Neuronal stem cell (in vitro differentiated cells): Measurements from ENCODE around the gene PLD2.

Experiments
- DNase-seq: peaks from one replicate; pipeline ENCODE4 v3.0.0-alpha.2; 2013; ENCODE audit warnings: low spot score
- H2AFZ ChIP-seq: one replicate; pipeline ENCODE4 v1.6.1; 2013; ENCODE audit warnings: mild to moderate bottlenecking, low read length, inconsistent platforms
- H2AK5ac ChIP-seq: 2 replicates; pipeline ENCODE4 v1.6.1; 2013; ENCODE audit warnings: low read depth, mild to moderate bottlenecking, inconsistent platforms, low read length, moderate library complexity, mixed read lengths
- H2BK120ac ChIP-seq: 2 replicates; pipeline ENCODE4 v1.6.1; 2013; ENCODE audit warnings: low read depth, mild to moderate bottlenecking, inconsistent platforms, low read length, moderate library complexity, mixed read lengths
- H2BK12ac ChIP-seq: one replicate; pipeline ENCODE4 v1.6.1; 2013; ENCODE audit warnings: low read length, inconsistent platforms
- H2BK15ac ChIP-seq: 2 replicates; pipeline ENCODE4 v1.6.1; 2013; ENCODE audit warnings: mild to moderate bottlenecking, low read length, inconsistent platforms, mixed read lengths
- H2BK5ac ChIP-seq: one replicate; pipeline ENCODE4 v1.6.1; 2013; ENCODE audit warnings: inconsistent platforms, mild to moderate bottlenecking, low read length, moderate library complexity
- H3K14ac ChIP-seq: one replicate; pipeline ENCODE4 v1.6.1; 2013; ENCODE audit warnings: low read length, inconsistent platforms
- H3K18ac ChIP-seq: 2 replicates; pipeline ENCODE4 v1.6.1; 2013; ENCODE audit warnings: low read length, inconsistent platforms
- H3K23ac ChIP-seq: 2 replicates; pipeline ENCODE4 v1.6.1; 2013; ENCODE audit warnings: low read depth, mild to moderate bottlenecking, mixed read lengths, low read length, inconsistent platforms; ENCODE audit not compliant: poor library complexity
- H3K27ac ChIP-seq: replicated peaks from 3 replicates; pipeline ENCODE4 v1.5.1; 2013; ENCODE audit warnings: low read length, inconsistent platforms
- H3K27me3 ChIP-seq, 3 experiments: 2 replicates each; pipeline ENCODE4 v1.6.1; 2013; ENCODE audit warnings: low read length in 3 of 3, mild to moderate bottlenecking in 2 of 3, inconsistent platforms in 1 of 3, low read depth in 1 of 3, mixed read lengths in 1 of 3, moderate library complexity in 1 of 3; ENCODE audit not compliant: control insufficient read depth in 3 of 3, insufficient read depth in 3 of 3
- H3K36me3 ChIP-seq, 2 donors: replicated peaks in 1 of 2; 2 replicates each; pipeline ENCODE4 v1.6.1; 2013; ENCODE audit warnings: low read length in 2 of 2; ENCODE audit not compliant: control insufficient read depth in 2 of 2, insufficient read depth in 2 of 2
- H3K4ac ChIP-seq: 2 replicates; pipeline ENCODE4 v1.6.1; 2013; ENCODE audit warnings: inconsistent platforms, mild to moderate bottlenecking, low read length, moderate library complexity
- H3K4me1 ChIP-seq, 2 donors: 1 replicate in 1 of 2; 2 replicates in 1 of 2; pipeline ENCODE4 v1.6.1; 2013; ENCODE audit warnings: low read length in 2 of 2, low read depth in 1 of 2; ENCODE audit not compliant: control insufficient read depth in 2 of 2, insufficient read depth in 1 of 2
- H3K4me2 ChIP-seq: one replicate; pipeline ENCODE4 v1.6.1; 2013; ENCODE audit warnings: mild to moderate bottlenecking, low read length, inconsistent platforms; ENCODE audit not compliant: insufficient read depth, poor library complexity, severe bottlenecking
- H3K4me3 ChIP-seq, 2 donors: 2 replicates each; pipeline ENCODE4 v1.5.1; 2013; ENCODE audit warnings: low read length in 2 of 2, mild to moderate bottlenecking in 2 of 2, inconsistent platforms in 1 of 2, moderate library complexity in 1 of 2
- H3K79me1 ChIP-seq: one replicate; pipeline ENCODE4 v1.6.1; 2013; ENCODE audit warnings: low read depth, mild to moderate bottlenecking, inconsistent platforms, low read length, moderate library complexity
- H3K9ac ChIP-seq: one replicate; pipeline ENCODE4 v1.6.1; 2013; ENCODE audit warnings: mild to moderate bottlenecking, low read depth, low read length, inconsistent platforms; ENCODE audit not compliant: poor library complexity
- H3K9me3 ChIP-seq, 2 donors: replicated peaks in 1 of 2; 2 replicates each; pipeline versions ENCODE3 to v1.6.1; 2013; ENCODE audit warnings: low read length in 2 of 2, mild to moderate bottlenecking in 2 of 2, inconsistent platforms in 1 of 2, low read depth in 1 of 2, mixed read lengths in 1 of 2, moderate library complexity in 1 of 2; ENCODE audit not compliant: control insufficient read depth in 2 of 2, insufficient read depth in 1 of 2
- H4K8ac ChIP-seq: one replicate; pipeline ENCODE4 v1.6.1; 2013; ENCODE audit warnings: low read depth, mild to moderate bottlenecking, inconsistent platforms, low read length, moderate library complexity
- H4K91ac ChIP-seq: one replicate; pipeline ENCODE4 v1.6.1; 2013; ENCODE audit warnings: low read length, low read depth, mild to moderate bottlenecking, inconsistent platforms; ENCODE audit not compliant: poor library complexity
- WGBS, 2 donors: extraction: QIAGEN DNeasy Blood & Tissue Kit; methylation state at CpG; one replicate each; pipeline ENCODE4 v1.1.7; 2013; ENCODE audit warnings: missing lambda C conversion rate in 2 of 2, mixed read lengths in 1 of 2; ENCODE audit not compliant: insufficient read length in 2 of 2, insufficient replicate concordance in 1 of 2; ENCODE audit errors: extremely low coverage in 2 of 2; 5-methylcytosine and 5-hydroxymethylcytosine counted together

PLD2 gene

DNA sequence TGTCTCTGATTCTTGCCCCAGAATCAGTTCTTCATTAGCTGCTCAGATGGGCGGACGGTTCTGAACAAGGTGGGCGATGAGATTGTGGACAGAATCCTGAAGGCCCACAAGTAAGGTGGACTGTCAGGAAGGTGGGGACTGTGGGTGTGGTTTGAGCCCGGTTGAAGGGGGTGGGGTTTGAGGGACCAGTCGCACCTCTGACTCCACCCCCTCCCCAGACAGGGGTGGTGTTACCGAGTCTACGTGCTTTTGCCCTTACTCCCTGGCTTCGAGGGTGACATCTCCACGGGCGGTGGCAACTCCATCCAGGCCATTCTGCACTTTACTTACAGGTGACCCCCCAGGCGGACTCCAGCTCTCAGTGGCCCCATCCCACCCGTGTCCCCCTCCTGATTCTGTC lies 11.3 kb downstream of the PLD2 start:
- H3K4me2 ChIP-seq = no peak overlapping the region
- no peak for DNase-seq
- no peak overlapping the region for H2AFZ ChIP-seq
- no CpG with 5 or more reads among the region's 12 CpGs for WGBS, 2 donors
- H4K8ac ChIP-seq = no peak overlapping the region
- no peak overlapping the region for H3K4me3 ChIP-seq
- H3K9me3 ChIP-seq = peaks cover 0 to 1% of the 10 kb centered on the region in 2 donors
- H3K4ac ChIP-seq = no peak overlapping the region
- no peaks in the 10 kb centered on the region for H3K27me3 ChIP-seq
- peaks cover 38 to 73% of the 10 kb centered on the region in 2 donors for H3K36me3 ChIP-seq
- peaks cover 2% of the 10 kb centered on the region for H3K79me1 ChIP-seq
- H2BK120ac ChIP-seq = no peak overlapping the region
- no peak overlapping the region for H3K18ac ChIP-seq
- H2BK5ac ChIP-seq = no peak overlapping the region
- H3K9ac ChIP-seq = peak overlapping the region; percentile 30
- H3K4me1 ChIP-seq = no peaks in the 10 kb centered on the region
- no peak overlapping the region for H2AK5ac ChIP-seq
- H2BK15ac ChIP-seq = no peak overlapping the region
- no peak overlapping the region for H2BK12ac ChIP-seq
- H3K14ac ChIP-seq = no peak overlapping the region
- no peak overlapping the region for H3K27ac ChIP-seq
- H3K23ac ChIP-seq = no peak overlapping the region
- H4K91ac ChIP-seq = no peak overlapping the region

DNA sequence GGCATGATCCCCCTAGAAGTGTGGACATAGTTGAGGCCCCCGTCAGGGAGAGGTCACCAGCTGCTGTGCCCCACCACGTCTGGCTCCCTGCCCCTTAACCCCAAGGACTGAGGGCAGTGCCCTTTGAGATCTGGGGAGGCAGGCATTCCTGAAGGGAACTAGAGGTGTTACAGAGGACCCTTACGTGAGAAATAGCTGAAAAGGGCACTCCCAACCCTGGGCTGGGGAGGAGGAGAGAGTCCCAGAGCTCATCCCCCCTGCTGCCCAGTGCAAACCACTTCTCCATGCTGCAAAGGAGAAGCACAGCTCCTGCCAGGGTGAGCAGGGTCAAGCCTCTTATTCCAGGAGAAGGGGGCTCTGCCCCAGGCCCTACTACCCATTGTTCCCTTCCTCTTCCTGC lies 15.9 kb downstream of the PLD2 start:
- peaks cover 18 to 42% of the 10 kb centered on the region in 2 donors for H3K36me3 ChIP-seq
- no peak overlapping the region for H4K8ac ChIP-seq
- H2BK5ac ChIP-seq = peak overlapping the region; percentile 71
- H3K27me3 ChIP-seq = no peaks in the 10 kb centered on the region
- H3K14ac ChIP-seq = no peak overlapping the region
- H2BK15ac ChIP-seq = no peak overlapping the region
- H3K9me3 ChIP-seq = no peaks in the 10 kb centered on the region
- H3K4me2 ChIP-seq = no peak overlapping the region
- no peak overlapping the region for H2AFZ ChIP-seq
- peak overlapping the region; percentile 4 for H3K9ac ChIP-seq
- H3K4ac ChIP-seq = no peak overlapping the region
- H2BK120ac ChIP-seq = no peak overlapping the region
- peaks cover 0 to 3% of the 10 kb centered on the region in 2 donors for H3K4me1 ChIP-seq
- no peak overlapping the region for H2BK12ac ChIP-seq
- H3K79me1 ChIP-seq = no peaks in the 10 kb centered on the region
- H3K23ac ChIP-seq = no peak overlapping the region
- no CpG with 5 or more reads among the region's 3 CpGs for WGBS, 2 donors
- DNase-seq = no peak
- no peak overlapping the region for H3K27ac ChIP-seq
- no peak overlapping the region for H2AK5ac ChIP-seq
- no peak overlapping the region for H4K91ac ChIP-seq
- no peak overlapping the region for H3K18ac ChIP-seq
- no peak overlapping the region for H3K4me3 ChIP-seq

DNA sequence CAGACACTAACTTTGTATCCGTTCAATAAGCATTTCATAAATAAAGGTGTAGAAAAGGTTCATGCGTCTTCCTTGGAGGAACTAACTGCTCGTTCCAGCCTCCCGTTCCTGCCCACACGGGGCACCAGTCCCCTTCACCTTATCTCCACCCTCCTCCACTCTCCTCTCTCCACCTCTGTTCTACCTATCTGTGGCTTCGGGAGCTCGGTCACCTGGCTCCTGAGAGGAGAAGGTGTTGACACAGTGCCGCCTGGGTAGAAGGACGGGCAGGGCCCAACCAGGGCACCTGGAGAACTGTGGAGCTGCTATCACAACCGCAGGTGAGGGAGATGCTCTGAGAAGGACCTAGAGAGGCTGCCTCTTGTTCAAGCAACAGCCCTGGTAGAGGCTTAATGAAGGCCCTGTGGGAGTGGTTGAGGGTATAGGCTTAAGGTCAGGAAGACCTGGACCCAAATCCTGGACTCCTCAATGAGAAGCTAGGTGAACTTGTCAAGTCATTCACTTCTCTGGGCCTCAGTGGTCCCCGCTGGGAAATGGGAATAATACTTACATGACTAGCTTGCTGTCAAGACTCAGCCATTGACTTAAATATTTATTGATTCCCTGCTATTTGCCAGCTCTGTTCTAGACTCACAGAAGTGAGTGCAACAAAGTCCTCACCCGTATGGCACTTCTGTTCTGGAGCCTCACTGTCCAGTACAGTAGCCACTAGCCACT lies 16.6 kb downstream of the PLD2 start:
- DNase-seq = no peak
- no peak overlapping the region for H3K18ac ChIP-seq
- no peak overlapping the region for H2AFZ ChIP-seq
- no peak overlapping the region for H3K27ac ChIP-seq
- no peak overlapping the region for H4K8ac ChIP-seq
- H2BK15ac ChIP-seq = no peak overlapping the region
- no peak overlapping the region for H3K9ac ChIP-seq
- H3K9me3 ChIP-seq = no peaks in the 10 kb centered on the region
- H3K79me1 ChIP-seq = no peaks in the 10 kb centered on the region
- H2BK12ac ChIP-seq = no peak overlapping the region
- H3K23ac ChIP-seq = no peak overlapping the region
- no peak overlapping the region for H3K14ac ChIP-seq
- peak overlapping the region; percentile 71 for H2BK5ac ChIP-seq
- no peak overlapping the region for H3K4me3 ChIP-seq
- WGBS, 2 donors = no CpG with 5 or more reads among the region's 12 CpGs
- H4K91ac ChIP-seq = no peak overlapping the region
- H2BK120ac ChIP-seq = no peak overlapping the region
- H3K4me2 ChIP-seq = no peak overlapping the region
- no peaks in the 10 kb centered on the region for H3K27me3 ChIP-seq
- peaks cover 0 to 3% of the 10 kb centered on the region in 2 donors for H3K4me1 ChIP-seq
- H3K4ac ChIP-seq = no peak overlapping the region
- peaks cover 14 to 37% of the 10 kb centered on the region in 2 donors for H3K36me3 ChIP-seq
- H2AK5ac ChIP-seq = no peak overlapping the region

DNA sequence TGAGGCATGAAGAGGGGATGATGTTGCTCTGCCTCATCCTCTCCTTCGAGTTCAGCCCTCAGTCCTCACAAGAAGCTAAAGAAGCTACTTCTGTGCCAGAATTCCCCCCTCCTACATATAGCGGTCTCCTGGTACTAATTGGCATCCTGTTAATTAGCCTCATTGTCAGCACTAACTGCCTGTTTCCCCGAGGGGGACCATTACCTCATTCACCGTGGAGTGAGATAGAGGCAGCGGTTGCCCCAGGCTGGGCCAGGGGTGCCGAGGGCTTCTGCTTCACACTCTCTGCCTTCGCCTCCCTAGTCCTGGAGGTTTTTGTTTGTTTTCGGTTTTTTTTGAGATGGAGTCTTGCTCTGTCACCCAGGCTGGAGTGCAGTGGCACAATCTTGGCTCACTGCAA lies 20.4 kb downstream of the PLD2 start:
- no peak overlapping the region for H3K4me3 ChIP-seq
- no peaks in the 10 kb centered on the region for H3K9me3 ChIP-seq
- no peak overlapping the region for H2AFZ ChIP-seq
- H2BK120ac ChIP-seq = no peak overlapping the region
- H3K14ac ChIP-seq = no peak overlapping the region
- H4K91ac ChIP-seq = no peak overlapping the region
- DNase-seq = no peak
- peaks cover 0 to 3% of the 10 kb centered on the region in 2 donors for H3K4me1 ChIP-seq
- H3K27ac ChIP-seq = no peak overlapping the region
- H3K9ac ChIP-seq = no peak overlapping the region
- peaks cover 9 to 14% of the 10 kb centered on the region in 2 donors for H3K36me3 ChIP-seq
- H3K23ac ChIP-seq = no peak overlapping the region
- no peak overlapping the region for H4K8ac ChIP-seq
- H2BK15ac ChIP-seq = no peak overlapping the region
- no peaks in the 10 kb centered on the region for H3K79me1 ChIP-seq
- H2AK5ac ChIP-seq = no peak overlapping the region
- H2BK5ac ChIP-seq = no peak overlapping the region
- H3K18ac ChIP-seq = no peak overlapping the region
- H3K4ac ChIP-seq = no peak overlapping the region
- no CpG with 5 or more reads among the region's 8 CpGs for WGBS, 2 donors
- no peak overlapping the region for H2BK12ac ChIP-seq
- no peak overlapping the region for H3K4me2 ChIP-seq
- H3K27me3 ChIP-seq = no peaks in the 10 kb centered on the region
